Upper lobe of left lung (tissue), 4 donors: ENCODE results near the gene HLA-DPA1.

ENCODE experiments used
- CTCF ChIP-seq, 6 experiments: fragments of 450-650 bp in 4 of 6; fragments of 200-600 bp in 2 of 6; sonication (generic) in 2 of 6; IDR thresholded peaks; one replicate each; pipeline ENCODE4 v1.5.1; 2016 to 2019; ENCODE audit warnings: antibody characterized with exemption in 6 of 6
- EP300 ChIP-seq, 4 donors: sonication (generic); formaldehyde crosslinking; IDR thresholded peaks; one replicate each; pipeline ENCODE4 v1.5.1; 2017; ENCODE audit warnings: antibody characterized with exemption in 4 of 4, control low read depth in 2 of 4
- POLR2A ChIP-seq, 4 donors: fragments of 450-650 bp; IDR thresholded peaks; one replicate each; pipeline ENCODE4 v1.5.1; 2016 to 2017; ENCODE audit warnings: antibody characterized with exemption in 4 of 4, mild to moderate bottlenecking in 2 of 4
- POLR2AphosphoS5 ChIP-seq, 2 donors: sonication (generic); formaldehyde crosslinking; IDR thresholded peaks; one replicate each; pipeline ENCODE4 v1.5.1; 2017; ENCODE audit warnings: antibody characterized with exemption in 2 of 2

GRCh38 chr6:33105386-33105785 lies 31.9 kb upstream of the HLA-DPA1 start:
- no peak for TF ChIP-seq CTCF (IDR thresholded peaks at IDR 0.05)
- no peak for TF ChIP-seq POLR2AphosphoS5 (IDR thresholded peaks at IDR 0.05)
- TF ChIP-seq POLR2A (IDR thresholded peaks at IDR 0.05) = no peak
- no peak for TF ChIP-seq EP300 (IDR thresholded peaks at IDR 0.05)
